Right lobe of liver (tissue), 6 donors: Measurements from ENCODE around the gene FCGR3B. TPM values are rescaled to one million over a fixed set of nuclear protein-coding genes. Genes with fewer than 3 reads are reported as not detected.
"Not testable (repeated sequence)": the region's sequence is repeated elsewhere in the genome, so short reads cannot be mapped to it uniquely, and the experiment has no call there.

ENCODE experiments used
- ATAC-seq, 4 donors: fragments of 200-7000 bp; cut with Tn5 transposase; one replicate each; pipeline ENCODE4 v1.9.1; 2020; ENCODE audit warnings: mild to moderate bottlenecking in 4 of 4, moderate library complexity in 4 of 4
- DNase-seq, 3 donors: peaks; one replicate each; pipeline ENCODE4 v3.0.0-alpha.2; 2020
- H3K27ac ChIP-seq, 3 donors: fragments of 200-600 bp; one replicate each; pipeline ENCODE4 v1.8.0; 2022
- H3K27me3 ChIP-seq, 2 donors: fragments of 200-600 bp; one replicate each; pipeline ENCODE4 v1.8.0; 2022
- H3K36me3 ChIP-seq, 4 donors: fragments of 200-600 bp; sonication (generic) in 1 of 4; one replicate each; pipeline versions ENCODE4 v1.5.1 to v1.8.0; 2017 to 2022; ENCODE audit warnings: control low read depth in 1 of 4
- H3K4me1 ChIP-seq, 4 donors: fragments of 200-600 bp; sonication (generic) in 1 of 4; one replicate each; pipeline versions ENCODE4 v1.5.1 to v1.8.0; 2017 to 2022; ENCODE audit warnings: control low read depth in 1 of 4
- H3K4me3 ChIP-seq, 3 donors: fragments of 200-600 bp; one replicate each; pipeline ENCODE4 v1.8.0; 2022
- H3K9me3 ChIP-seq, 4 donors: fragments of 200-600 bp; sonication (generic) in 1 of 4; one replicate each; pipeline versions ENCODE4 v1.5.1 to v1.8.0; 2017 to 2022; ENCODE audit warnings: control low read depth in 1 of 4
- WGBS: methylation state at CpG from one replicate; pipeline ENCODE4 v1.1.6; 2018; ENCODE audit warnings: low coverage, low lambda C conversion rate; ENCODE audit not compliant: insufficient coverage; ENCODE audit errors: missing lambda C conversion rate; 5-methylcytosine and 5-hydroxymethylcytosine counted together
- intact Hi-C, 2 donors: fragments of 100-400 bp; cut with DNase I; formaldehyde crosslinking; loops; one replicate each; pipeline versions ENCODE4 v1.11.2 to v1.14.1; 2022
- total RNA-seq, 6 experiments: library from RNA; depleted of rRNA in 2 of 6; stranded (reverse); fragments of >200 nt in 2 of 6; fragmentation: NEBNext Ultra II Directional in 3 of 6; extraction: Animal tissue kit (Norgen Biotek cat#: 25700) in 3 of 6; gene quantifications; one replicate each; pipeline versions ENCODE4 v1.1.0 to v1.2.4, GENCODE V29; 2016 to 2023
- donor health status: DM: no; HTN: yes; CAD: no.
- donor health status: DM: no; HTN: no; CAD: no.
- donor health status: DM: no; HTN: no; CAD: no.
- donor health status: DM: no; HTN: yes; CAD: no.
- donor health status: DM: no; HTN: yes; CAD: no.

FCGR3B gene
- total RNA-seq, 6 experiments from 2014 or later: 1.7 to 14.3 (median 3.6) TPM

GRCh38 chr1:161612322-161613141 lies 18.4 kb downstream of the FCGR3B start:
- 9% methylated on average over 25 of the region's 51 CpGs for WGBS
- ATAC-seq (peak; percentile 90 to 96 (median 92)), DNase-seq (peak; percentile 82 to 87 (median 86))
- Histone ChIP-seq H3K27ac (peak overlapping the region; percentile 49 to 60 (median 57)), H3K4me3 (peak overlapping the region; percentile 35 to 46 (median 45))
- H3K27me3 ChIP-seq, H3K36me3 ChIP-seq, H3K4me1 ChIP-seq, H3K9me3 ChIP-seq, intact Hi-C loops: not testable (repeated sequence)

GRCh38 chr1:161611866-161612321 lies 19.1 kb downstream of the FCGR3B start:
- H3K4me1 ChIP-seq, H3K36me3 ChIP-seq, H3K9me3 ChIP-seq, H3K27me3 ChIP-seq, intact Hi-C loops, DNase-seq: not testable (repeated sequence)
- ATAC-seq: peak in 2 of 4 donors; percentile 15 to 29
- H3K27ac ChIP-seq: peak overlapping the region in 2 of 3 donors; percentile 49 to 57
- under 1% methylated on average over 18 of the region's 19 CpGs for WGBS
- peak overlapping the region; percentile 35 to 46 (median 45) for H3K4me3 ChIP-seq

DNA sequence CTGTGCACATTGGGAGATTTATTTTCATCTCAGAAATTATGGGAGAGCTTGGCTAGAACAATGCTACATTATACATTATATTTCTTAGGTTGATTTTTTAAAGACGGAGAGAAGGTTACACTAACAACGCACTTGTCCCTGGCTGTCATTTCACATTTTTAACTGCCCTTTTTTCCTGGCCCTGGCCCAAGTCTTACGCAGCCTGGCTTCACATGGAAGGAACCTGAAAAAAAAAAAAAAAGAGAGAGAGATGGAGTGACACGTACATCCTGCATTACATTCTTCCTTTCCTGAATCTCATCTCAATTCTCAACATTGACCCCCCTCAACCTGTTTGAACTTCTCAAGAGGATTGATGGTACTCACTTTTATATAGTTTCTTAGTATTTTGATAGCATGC lies 20.8 kb downstream of the FCGR3B start:
- H3K4me3 ChIP-seq, intact Hi-C loops, H3K27me3 ChIP-seq, H3K4me1 ChIP-seq, H3K36me3 ChIP-seq, H3K27ac ChIP-seq, ATAC-seq, H3K9me3 ChIP-seq, DNase-seq: not testable (repeated sequence)
- 40% methylated on average over 4 of the region's 4 CpGs for WGBS

- ATAC-seq (peak in 1 of 4 donors; percentile 27), DNase-seq (peak in 1 of 3 donors; percentile 43)
- H3K27ac ChIP-seq, H3K9me3 ChIP-seq, H3K4me3 ChIP-seq, H3K36me3 ChIP-seq, H3K4me1 ChIP-seq, H3K27me3 ChIP-seq, intact Hi-C loops: not testable (repeated sequence)
- no CpG with 5 or more reads among the region's 58 CpGs for WGBS
These were observed 24.2 kb downstream of the FCGR3B start for GRCh38 chr1:161606541-161607336.

- H3K4me3 ChIP-seq, H3K36me3 ChIP-seq, intact Hi-C loops, H3K27me3 ChIP-seq, H3K9me3 ChIP-seq, H3K27ac ChIP-seq, H3K4me1 ChIP-seq: not testable (repeated sequence)
- WGBS: 17% methylated on average over 23 of the region's 78 CpGs
- ATAC-seq (peak; percentile 69 to 77 (median 72)), DNase-seq (peak in 2 of 3 donors; percentile 46 to 57)
These were observed 25.0 kb downstream of the FCGR3B start for GRCh38 chr1:161605762-161606540.

DNA sequence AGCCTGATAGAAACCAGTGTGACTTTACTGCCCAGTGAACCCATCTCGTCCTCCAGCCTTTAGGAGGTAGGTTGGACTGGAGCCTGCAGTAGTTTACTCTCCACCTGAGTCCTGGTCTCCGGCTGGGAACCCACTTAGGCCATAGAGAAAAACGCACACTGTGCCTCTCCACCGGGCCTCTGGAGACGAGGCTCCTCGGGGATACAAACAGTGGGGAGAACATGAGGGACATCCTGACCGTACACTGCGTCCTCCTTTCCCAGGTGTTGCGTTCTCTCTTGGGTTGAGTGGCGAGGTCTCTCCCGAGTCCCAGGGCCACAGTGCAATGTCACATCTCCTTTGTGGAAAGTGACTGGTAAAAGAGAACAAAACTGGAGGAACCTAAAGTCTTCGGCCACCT lies 26.0 kb downstream of the FCGR3B start:
- intact Hi-C loops, H3K27me3 ChIP-seq, DNase-seq, H3K36me3 ChIP-seq, ATAC-seq, H3K27ac ChIP-seq, H3K4me1 ChIP-seq, H3K4me3 ChIP-seq, H3K9me3 ChIP-seq: not testable (repeated sequence)
- WGBS: 91% methylated on average over 9 of the region's 12 CpGs

- WGBS: 73% methylated on average over 3 of the region's 3 CpGs
These were observed 33.9 kb downstream of the FCGR3B start for GRCh38 chr1:161597077-161597476.

GRCh38 chr1:161595583-161595982 lies 35.4 kb downstream of the FCGR3B start:
- 17% methylated on average over 1 of the region's 2 CpGs for WGBS
- peak in 1 of 4 donors; percentile 8 for ATAC-seq
- intact Hi-C loops, DNase-seq, H3K9me3 ChIP-seq, H3K36me3 ChIP-seq, H3K4me3 ChIP-seq, H3K27ac ChIP-seq, H3K27me3 ChIP-seq, H3K4me1 ChIP-seq: not testable (repeated sequence)

More at GRCh38 chr1:161597077-161597476, 33.9 kb downstream of the FCGR3B start:
- H3K27ac ChIP-seq, ATAC-seq, DNase-seq, H3K9me3 ChIP-seq, H3K36me3 ChIP-seq, H3K4me3 ChIP-seq, intact Hi-C loops, H3K27me3 ChIP-seq, H3K4me1 ChIP-seq: not testable (repeated sequence)

DNA sequence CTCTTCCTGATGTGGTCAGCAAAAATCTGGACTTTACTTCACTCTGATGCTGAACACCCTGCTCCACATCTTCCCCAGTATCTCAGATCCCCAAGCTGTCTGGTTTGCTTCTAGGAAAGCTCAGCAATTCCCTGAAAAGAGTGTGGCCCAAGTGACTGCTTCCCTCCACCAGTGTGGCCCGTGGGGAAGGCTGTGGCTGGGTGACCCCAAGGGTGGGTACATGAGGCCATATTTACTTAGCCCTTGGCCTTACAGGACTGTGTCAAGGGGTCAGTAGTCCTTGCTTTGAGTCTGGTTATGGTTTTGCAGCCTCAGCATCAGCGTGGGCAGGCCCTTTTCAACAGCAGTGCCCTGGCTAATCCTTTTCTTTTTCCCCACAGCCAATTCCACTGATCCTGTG lies 35.8 kb downstream of the FCGR3B start:
- WGBS: 17% methylated on average over 1 of the region's 2 CpGs
- H3K4me3 ChIP-seq, H3K27ac ChIP-seq, H3K4me1 ChIP-seq, DNase-seq, H3K36me3 ChIP-seq, intact Hi-C loops, H3K9me3 ChIP-seq, H3K27me3 ChIP-seq: not testable (repeated sequence)
- ATAC-seq: peak in 3 of 4 donors; percentile 29 to 43 (median 32)

- DNase-seq (peak in 1 of 3 donors; percentile 28), ATAC-seq (peak in 2 of 4 donors; percentile 32 to 37)
- 33% methylated on average over 1 of the region's 4 CpGs for whole genome bisulfite sequencing
- H3K27me3 ChIP-seq, H3K36me3 ChIP-seq, H3K9me3 ChIP-seq, H3K4me1 ChIP-seq, H3K27ac ChIP-seq, H3K4me3 ChIP-seq, intact Hi-C loops: not testable (repeated sequence)
These were observed 36.5 kb downstream of the FCGR3B start for GRCh38 chr1:161594269-161594984.
